ENCODE data around the gene CEP72. TPM values are rescaled to one million over a fixed set of nuclear protein-coding genes. Genes with fewer than 3 reads are reported as not detected.
"Not testable (repeated sequence)": the region's sequence is repeated elsewhere in the genome, so short reads cannot be mapped to it uniquely, and the experiment has no call there.

CEP72 gene
- total RNA-seq, 1 donor from 2014 or later, result 17.2 TPM

DNA sequence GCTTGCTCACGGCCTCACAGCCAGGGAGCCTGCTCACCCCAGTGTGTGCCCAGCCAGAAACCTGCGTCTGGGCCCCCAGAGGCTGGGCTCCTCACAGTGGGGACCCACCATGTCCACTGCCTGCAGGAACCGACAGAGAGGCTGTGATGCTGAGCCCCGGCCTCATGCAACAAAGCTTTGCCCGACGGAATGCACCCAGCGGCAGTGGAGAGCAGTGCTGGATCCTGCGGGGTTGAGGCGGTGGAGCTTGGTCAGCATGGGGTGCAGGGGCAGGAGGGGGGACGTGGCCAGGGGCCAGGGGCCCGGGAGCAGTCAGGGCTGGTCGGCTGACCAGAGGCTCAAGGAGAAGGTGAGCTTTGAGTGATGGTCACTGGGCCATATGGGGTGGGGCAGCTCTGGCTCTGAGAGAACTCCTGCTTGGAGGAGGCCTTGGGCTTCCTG lies 7.7 kb upstream of the CEP72 start:
- Mint-ChIP-seq H3K36me3 (no peaks in the 10 kb centered on the region), H3K9me3 (no peaks in the 10 kb centered on the region), H3K4me3 (no peak overlapping the region), H3K27me3 (ENCODE audit: insufficient read depth, low read depth) (peaks cover 14% of the 10 kb centered on the region), H3K4me1 (peaks cover 4% of the 10 kb centered on the region), H3K27ac (no peak overlapping the region)
- Histone ChIP-seq H2AFZ (replicated peaks) (no peak overlapping the region), H4K20me1 (ENCODE audit: low read depth) (no peaks in the 10 kb centered on the region), H3K79me2 (ENCODE audit: low read depth) (no peaks in the 10 kb centered on the region), H3K27me3 (peaks cover 13% of the 10 kb centered on the region), H3K9me3 (ENCODE audit: low read depth) (no peaks in the 10 kb centered on the region), H3K27ac (no peak overlapping the region), H3K4me3 (no peak overlapping the region), H3K9ac (no peak overlapping the region), H3K36me3 (no peaks in the 10 kb centered on the region), H3K4me2 (no peak overlapping the region), H3F3A (ENCODE audit: low read depth) (no peaks in the 10 kb centered on the region), H3K4me1 (no peaks in the 10 kb centered on the region)
- no peak for TF ChIP-seq EZH2phosphoT487 (IDR thresholded peaks at IDR 0.05)
- TF ChIP-seq EZH2 (IDR thresholded peaks at IDR 0.05), result no peak
- TF ChIP-seq, protein P1, sequence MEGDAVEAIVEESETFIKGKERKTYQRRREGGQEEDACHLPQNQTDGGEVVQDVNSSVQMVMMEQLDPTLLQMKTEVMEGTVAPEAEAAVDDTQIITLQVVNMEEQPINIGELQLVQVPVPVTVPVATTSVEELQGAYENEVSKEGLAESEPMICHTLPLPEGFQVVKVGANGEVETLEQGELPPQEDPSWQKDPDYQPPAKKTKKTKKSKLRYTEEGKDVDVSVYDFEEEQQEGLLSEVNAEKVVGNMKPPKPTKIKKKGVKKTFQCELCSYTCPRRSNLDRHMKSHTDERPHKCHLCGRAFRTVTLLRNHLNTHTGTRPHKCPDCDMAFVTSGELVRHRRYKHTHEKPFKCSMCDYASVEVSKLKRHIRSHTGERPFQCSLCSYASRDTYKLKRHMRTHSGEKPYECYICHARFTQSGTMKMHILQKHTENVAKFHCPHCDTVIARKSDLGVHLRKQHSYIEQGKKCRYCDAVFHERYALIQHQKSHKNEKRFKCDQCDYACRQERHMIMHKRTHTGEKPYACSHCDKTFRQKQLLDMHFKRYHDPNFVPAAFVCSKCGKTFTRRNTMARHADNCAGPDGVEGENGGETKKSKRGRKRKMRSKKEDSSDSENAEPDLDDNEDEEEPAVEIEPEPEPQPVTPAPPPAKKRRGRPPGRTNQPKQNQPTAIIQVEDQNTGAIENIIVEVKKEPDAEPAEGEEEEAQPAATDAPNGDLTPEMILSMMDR (IDR thresholded peaks at IDR 0.05), result no peak
- DNase-seq (ENCODE audit: low spot score), result no peak

DNA sequence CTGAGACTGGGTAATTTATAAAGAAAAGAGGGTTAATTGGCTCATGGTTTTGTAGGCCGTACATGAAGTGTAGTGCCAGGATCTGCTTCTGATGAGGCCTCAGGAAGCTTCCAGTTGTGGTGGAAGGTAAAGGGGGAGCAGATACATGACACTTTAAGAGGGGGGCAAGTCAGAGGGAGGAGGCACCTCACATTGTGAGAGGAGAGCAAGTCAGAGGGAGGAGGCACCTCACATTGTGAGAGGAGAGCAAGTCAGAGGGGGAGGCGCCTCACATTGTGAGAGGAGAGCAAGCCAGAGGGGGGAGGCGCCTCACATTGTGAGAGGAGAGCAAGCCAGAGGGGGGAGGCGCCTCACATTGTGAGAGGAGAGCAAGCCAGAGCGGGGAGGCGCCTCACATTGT lies 7.0 kb upstream of the CEP72 start:
- not testable (repeated sequence) for H3K4me3 Mint-ChIP-seq; H3K9me3 ChIP-seq (ENCODE audit: low read depth); H3K4me3 ChIP-seq; DNase-seq (ENCODE audit: low spot score); H3K36me3 ChIP-seq; H3K27me3 ChIP-seq; H3K9ac ChIP-seq; H2AFZ ChIP-seq (replicated peaks); H3K4me1 Mint-ChIP-seq; H3K27ac Mint-ChIP-seq; H3K9me3 Mint-ChIP-seq; H3K36me3 Mint-ChIP-seq; H3F3A ChIP-seq (ENCODE audit: low read depth); H3K79me2 ChIP-seq (ENCODE audit: low read depth); H3K4me1 ChIP-seq; H4K20me1 ChIP-seq (ENCODE audit: low read depth); H3K4me2 ChIP-seq; H3K27ac ChIP-seq
- peaks cover 10% of the 10 kb centered on the region for H3K27me3 Mint-ChIP-seq (ENCODE audit: insufficient read depth, low read depth)

- no peak overlapping the region for H3K4me3 ChIP-seq
- H3K4me1 ChIP-seq, result no peaks in the 10 kb centered on the region
- no peak overlapping the region for H3K4me3 Mint-ChIP-seq
- H3K36me3 ChIP-seq, result no peaks in the 10 kb centered on the region
- H3K9me3 Mint-ChIP-seq, result no peaks in the 10 kb centered on the region
- no peaks in the 10 kb centered on the region for H3F3A ChIP-seq (ENCODE audit: low read depth)
- peaks cover 4% of the 10 kb centered on the region for H3K4me1 Mint-ChIP-seq
- no peaks in the 10 kb centered on the region for H3K79me2 ChIP-seq (ENCODE audit: low read depth)
- no peaks in the 10 kb centered on the region for H4K20me1 ChIP-seq (ENCODE audit: low read depth)
- TF ChIP-seq EZH2 (IDR thresholded peaks at IDR 0.05), result no peak
- TF ChIP-seq, protein P1 (IDR thresholded peaks at IDR 0.05), result no peak
- no peak for TF ChIP-seq EZH2phosphoT487 (IDR thresholded peaks at IDR 0.05)
- no peak overlapping the region for H3K4me2 ChIP-seq
- no peaks in the 10 kb centered on the region for H3K27me3 ChIP-seq
- no peak overlapping the region for H2AFZ ChIP-seq (replicated peaks)
- no peak for DNase-seq (ENCODE audit: low spot score)
- H3K27ac Mint-ChIP-seq, result no peak overlapping the region
- no peaks in the 10 kb centered on the region for H3K9me3 ChIP-seq (ENCODE audit: low read depth)
- H3K27me3 Mint-ChIP-seq (ENCODE audit: insufficient read depth, low read depth), result peaks cover 8% of the 10 kb centered on the region
- H3K9ac ChIP-seq, result no peak overlapping the region
- H3K27ac ChIP-seq, result no peak overlapping the region
- no peaks in the 10 kb centered on the region for H3K36me3 Mint-ChIP-seq
These were observed 6.1 kb upstream of the CEP72 start for GRCh38 chr5:606061-606460.

- Histone ChIP-seq H3F3A (ENCODE audit: low read depth) (no peaks in the 10 kb centered on the region), H3K27ac (no peak overlapping the region), H3K4me1 (no peaks in the 10 kb centered on the region), H3K4me2 (no peak overlapping the region), H3K4me3 (no peak overlapping the region), H3K9ac (no peak overlapping the region), H3K9me3 (ENCODE audit: low read depth) (no peaks in the 10 kb centered on the region), H4K20me1 (ENCODE audit: low read depth) (no peaks in the 10 kb centered on the region), H2AFZ (replicated peaks) (no peak overlapping the region), H3K36me3 (no peaks in the 10 kb centered on the region), H3K27me3 (no peaks in the 10 kb centered on the region), H3K79me2 (ENCODE audit: low read depth) (no peaks in the 10 kb centered on the region)
- TF ChIP-seq, protein P1 (IDR thresholded peaks at IDR 0.05), result no peak
- TF ChIP-seq EZH2phosphoT487 (IDR thresholded peaks at IDR 0.05) (no peak), EZH2 (IDR thresholded peaks at IDR 0.05) (no peak)
- Mint-ChIP-seq H3K9me3 (no peaks in the 10 kb centered on the region), H3K4me3 (no peak overlapping the region), H3K36me3 (no peaks in the 10 kb centered on the region), H3K27ac (no peak overlapping the region), H3K27me3 (ENCODE audit: insufficient read depth, low read depth) (peaks cover 12% of the 10 kb centered on the region), H3K4me1 (peaks cover 4% of the 10 kb centered on the region)
- no peak for DNase-seq (ENCODE audit: low spot score)
These were observed 5.4 kb upstream of the CEP72 start for GRCh38 chr5:606526-607399.
